GM12892 (cell line): ENCODE data around the gene FIBIN.

Experiments used
- DNase-seq: peaks from one replicate; pipeline ENCODE4 v3.0.0; 2011; ENCODE audit not compliant: insufficient read length
- FAIRE-seq: peaks from 2 replicates; lab custom pipeline; 2011; peaks lifted over from hg19 to GRCh38; lab: Jason Lieb, UNC
- POLR2A ChIP-seq: IDR thresholded peaks from 2 replicates; pipeline ENCODE4 v1.6.1; 2011; ENCODE audit warnings: low read depth, low read length, control low read depth
- POLR2AphosphoS5 ChIP-seq: IDR thresholded peaks from 2 replicates; pipeline ENCODE4 v1.6.1; 2011; ENCODE audit warnings: low read depth, low read length, control low read depth
- TAF1 ChIP-seq: IDR thresholded peaks from 2 replicates; pipeline ENCODE4 v1.6.1; 2011; ENCODE audit warnings: low read depth, mild to moderate bottlenecking, control low read depth, low read length, borderline replicate concordance

Gene FIBIN

GRCh38 chr11:27008811-27009535 is 15.1 kb downstream of the FIBIN start:
- DNase-seq, result no peak
- FAIRE-seq, result no peak
- TF ChIP-seq POLR2A (no peak), TAF1 (no peak), POLR2AphosphoS5 (no peak)

DNA sequence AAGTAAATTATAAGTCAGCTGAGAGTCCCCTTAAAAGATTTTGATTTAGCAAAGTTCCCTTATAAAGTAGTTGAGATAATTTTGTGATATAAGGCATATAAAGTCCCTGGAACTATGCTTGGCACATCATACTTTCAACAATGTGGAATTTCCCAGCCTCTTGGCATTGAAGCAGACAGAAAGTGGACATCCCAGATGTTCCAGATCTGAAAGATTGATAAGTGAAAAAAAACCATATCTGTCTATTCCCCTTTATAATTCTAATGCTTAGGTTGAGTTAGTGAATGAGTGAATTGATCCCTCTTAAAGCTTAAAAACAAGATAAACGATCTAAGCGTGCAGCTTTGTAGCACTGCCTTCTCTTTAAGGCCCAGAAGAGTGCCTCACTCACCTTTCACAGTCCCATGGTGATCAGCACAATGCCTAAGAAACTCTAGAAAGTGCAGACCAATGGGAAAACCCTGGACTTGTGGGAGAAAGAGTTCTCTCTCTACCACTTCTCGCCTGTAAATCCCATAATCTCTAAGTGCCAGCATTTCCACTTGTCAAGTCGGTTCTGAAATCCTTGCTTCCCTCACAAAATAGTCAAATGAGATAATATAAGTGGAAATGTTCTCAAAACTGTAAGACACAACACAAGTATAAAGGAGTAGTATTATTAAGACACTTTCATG is 17.8 kb downstream of the FIBIN start:
- FAIRE-seq, result peak; percentile 50
- TF ChIP-seq POLR2A (no peak), TAF1 (no peak), POLR2AphosphoS5 (no peak)
- DNase-seq, result no peak

DNA sequence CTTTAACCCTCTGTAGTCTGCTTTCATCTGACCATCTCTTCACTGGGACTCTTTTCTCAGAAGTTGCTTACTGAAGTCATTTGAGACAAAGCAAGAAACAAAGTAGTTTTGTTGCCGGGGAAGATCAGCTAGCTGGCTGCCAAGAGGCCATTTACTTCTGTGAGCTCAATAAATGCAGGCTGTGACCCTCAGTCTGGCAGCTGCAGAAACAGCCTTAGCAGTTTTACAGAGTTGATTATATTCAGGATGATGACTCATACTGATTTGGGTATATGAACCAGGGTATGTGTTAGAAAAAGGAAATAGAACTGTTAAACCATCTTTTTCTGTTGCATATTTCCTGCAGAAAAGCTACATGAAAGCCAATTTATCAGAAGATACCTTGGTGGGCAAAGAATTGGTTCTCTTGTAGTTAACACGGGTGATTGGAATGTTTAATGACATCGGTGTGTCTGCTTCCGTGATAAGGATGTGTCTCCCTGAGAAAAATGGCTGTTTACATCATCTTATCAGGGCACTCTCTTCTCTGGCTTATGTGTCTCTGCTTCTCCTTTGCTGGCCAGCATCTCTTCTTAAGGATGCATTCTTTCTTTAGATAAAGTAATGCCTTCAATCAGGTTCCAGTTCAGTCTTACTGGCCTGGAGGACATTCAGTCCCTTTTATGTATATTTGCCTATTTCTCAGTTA is 18.5 kb downstream of the FIBIN start:
- TF ChIP-seq TAF1 (no peak), POLR2AphosphoS5 (no peak)
- no peak for DNase-seq
- FAIRE-seq, result peak; percentile 74

DNA sequence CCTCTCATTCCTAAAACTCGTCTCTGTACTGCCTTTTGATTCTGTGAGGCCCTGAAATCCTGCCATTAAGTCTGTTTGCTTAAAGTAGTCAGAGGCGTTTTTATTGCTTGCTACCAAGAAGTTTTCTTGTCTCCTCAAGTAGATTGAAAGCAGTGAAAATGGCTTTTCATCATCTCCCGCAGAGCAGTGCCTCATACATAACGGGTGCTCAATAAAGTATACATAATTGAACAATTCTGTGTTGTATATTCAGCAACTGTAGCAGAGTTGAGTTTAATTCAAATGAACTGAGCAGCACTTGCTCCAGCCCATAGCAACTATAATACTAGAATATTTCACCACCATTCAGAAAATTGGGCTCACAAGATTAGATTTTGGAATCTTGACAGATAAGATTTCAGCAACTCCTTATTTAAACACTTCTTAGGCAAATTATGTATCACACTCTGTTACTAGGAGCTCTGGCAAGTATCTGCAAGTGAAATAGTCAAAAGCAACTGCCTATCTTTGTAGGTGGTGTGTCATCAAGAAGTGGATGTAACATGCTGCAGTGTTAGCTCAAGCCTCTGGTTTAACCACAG is 20.0 kb downstream of the FIBIN start:
- DNase-seq (no peak), FAIRE-seq (no peak)
- no peak for TF ChIP-seq TAF1
- TF ChIP-seq POLR2AphosphoS5, result no peak
- no peak for TF ChIP-seq POLR2A

DNA sequence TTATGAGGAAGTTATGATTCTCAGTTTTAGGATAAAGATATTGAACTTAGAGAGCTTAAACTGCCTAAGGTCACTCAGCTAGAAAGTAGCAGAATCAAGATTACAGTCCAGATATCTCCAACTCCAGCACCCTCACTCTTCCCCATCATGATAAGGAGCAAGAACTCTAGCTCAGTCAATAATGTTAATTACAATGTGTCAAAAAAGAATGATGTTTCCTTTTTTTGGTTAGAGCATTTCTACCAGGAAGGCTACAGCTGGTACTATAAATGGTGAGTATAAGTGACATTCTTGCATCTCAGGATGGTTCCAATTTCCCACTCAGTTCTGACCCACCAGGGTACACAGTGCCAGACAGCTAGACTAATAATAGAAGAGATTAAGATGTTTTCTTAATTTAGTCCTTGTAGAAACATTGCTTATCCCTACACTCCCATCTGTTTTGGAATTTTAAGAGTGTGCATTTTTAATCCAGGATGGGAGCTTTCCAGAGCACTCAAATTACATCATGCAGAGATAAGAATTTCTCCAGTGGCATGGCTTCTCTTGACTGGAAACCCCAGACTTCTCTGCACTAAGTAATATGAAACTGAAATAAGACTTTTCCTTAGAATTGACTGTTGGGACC is 25.1 kb downstream of the FIBIN start:
- no peak for TF ChIP-seq POLR2AphosphoS5
- TF ChIP-seq POLR2A, result no peak
- TF ChIP-seq TAF1, result no peak
- no peak for DNase-seq
- FAIRE-seq, result no peak

DNA sequence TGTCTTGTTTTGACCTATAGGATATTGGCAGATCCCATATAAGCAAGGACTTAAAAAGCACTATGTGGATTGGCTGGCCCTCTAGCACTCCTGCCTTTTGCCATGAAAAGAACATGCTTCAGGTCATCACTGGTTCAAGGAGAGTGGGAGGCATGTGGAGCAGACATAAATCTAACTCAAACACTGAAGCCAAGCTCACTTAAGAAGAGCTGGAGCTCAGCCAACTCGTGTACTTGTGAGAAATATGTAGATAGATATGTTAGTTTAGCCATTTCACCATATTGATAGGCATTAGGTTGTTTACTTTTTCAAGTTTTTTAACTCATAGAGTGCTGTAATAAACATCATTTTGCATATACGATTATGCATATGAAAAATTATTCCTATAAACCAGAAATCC is 26.8 kb downstream of the FIBIN start:
- no peak for DNase-seq
- TF ChIP-seq POLR2A (no peak), POLR2AphosphoS5 (no peak), TAF1 (no peak)
- FAIRE-seq, result no peak

DNA sequence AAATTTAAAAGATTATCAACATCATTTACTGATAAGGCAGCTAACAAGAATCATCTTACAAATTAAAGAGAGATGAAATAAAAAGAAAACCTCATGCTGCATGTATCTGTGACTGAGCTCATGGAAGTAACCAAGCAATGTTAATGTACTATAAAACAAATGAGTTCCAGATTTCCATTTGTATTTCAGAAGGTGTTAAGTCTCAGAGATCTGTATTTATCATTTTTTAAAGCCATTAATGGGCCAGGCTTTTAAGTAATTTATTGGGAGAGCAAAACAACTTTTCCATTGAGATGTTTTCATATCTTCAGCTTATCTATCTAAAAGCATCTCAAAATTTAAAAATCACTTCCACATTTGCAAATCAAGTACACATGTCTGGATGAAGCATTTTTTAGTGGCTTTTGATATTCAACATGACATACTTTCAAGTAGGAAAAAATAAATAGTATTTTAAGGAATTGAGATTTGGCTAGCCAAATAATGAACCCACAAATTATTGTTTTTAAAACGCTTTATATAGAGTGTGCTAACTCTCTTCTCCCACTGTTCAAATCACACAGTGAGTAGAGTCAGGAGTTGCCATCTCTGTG is 28.8 kb downstream of the FIBIN start:
- TF ChIP-seq POLR2A (no peak), POLR2AphosphoS5 (no peak), TAF1 (no peak)
- no peak for DNase-seq
- no peak for FAIRE-seq

GRCh38 chr11:27024865-27025264 is 31.0 kb downstream of the FIBIN start:
- TF ChIP-seq POLR2A, result no peak
- no peak for TF ChIP-seq POLR2AphosphoS5
- TF ChIP-seq TAF1, result no peak
- FAIRE-seq, result no peak
- no peak for DNase-seq

DNA sequence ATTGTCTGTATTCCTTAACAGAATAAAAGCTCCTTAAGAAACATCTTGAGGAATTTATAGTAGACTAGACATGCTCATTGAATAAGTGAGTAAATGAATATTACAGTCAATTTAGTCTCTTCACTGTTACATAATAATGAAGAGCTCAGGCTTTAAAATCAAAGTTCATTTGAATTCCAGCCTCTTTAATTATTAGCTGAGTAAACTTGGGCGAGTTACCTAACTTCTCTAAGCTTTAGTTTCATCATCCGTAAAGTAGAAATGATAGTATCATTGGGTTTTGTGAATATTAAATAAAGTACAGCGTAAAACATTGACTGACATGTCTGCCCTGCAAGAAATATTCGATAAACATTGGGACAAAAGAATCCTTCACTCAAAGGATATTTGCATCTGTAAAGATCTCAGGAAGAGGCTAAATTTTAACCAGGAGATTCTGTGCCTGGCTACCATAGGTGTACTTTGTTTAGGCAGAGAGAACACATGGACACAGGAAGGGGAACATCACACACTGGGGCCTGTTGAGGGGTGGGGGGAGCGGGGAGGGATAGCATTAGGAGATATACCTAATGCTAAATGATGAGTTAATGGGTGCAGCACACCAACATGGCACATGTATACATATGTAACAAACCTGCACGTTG is 31.5 kb downstream of the FIBIN start:
- TF ChIP-seq POLR2A (no peak), POLR2AphosphoS5 (no peak), TAF1 (no peak)
- DNase-seq (no peak), FAIRE-seq (no peak)

GRCh38 chr11:27025957-27026733 is 32.2 kb downstream of the FIBIN start:
- TF ChIP-seq TAF1 (no peak), POLR2A (no peak), POLR2AphosphoS5 (no peak)
- DNase-seq (no peak), FAIRE-seq (peak; percentile 36)
